DMS 273 (cell line): ENCODE results near the gene SNX32.

Source experiments
- DNase-seq: peaks from one replicate; lab custom pipeline; 2025; ENCODE audit not compliant: unreplicated experiment; lab: John Stamatoyannopoulos, UW

SNX32 gene

DNA sequence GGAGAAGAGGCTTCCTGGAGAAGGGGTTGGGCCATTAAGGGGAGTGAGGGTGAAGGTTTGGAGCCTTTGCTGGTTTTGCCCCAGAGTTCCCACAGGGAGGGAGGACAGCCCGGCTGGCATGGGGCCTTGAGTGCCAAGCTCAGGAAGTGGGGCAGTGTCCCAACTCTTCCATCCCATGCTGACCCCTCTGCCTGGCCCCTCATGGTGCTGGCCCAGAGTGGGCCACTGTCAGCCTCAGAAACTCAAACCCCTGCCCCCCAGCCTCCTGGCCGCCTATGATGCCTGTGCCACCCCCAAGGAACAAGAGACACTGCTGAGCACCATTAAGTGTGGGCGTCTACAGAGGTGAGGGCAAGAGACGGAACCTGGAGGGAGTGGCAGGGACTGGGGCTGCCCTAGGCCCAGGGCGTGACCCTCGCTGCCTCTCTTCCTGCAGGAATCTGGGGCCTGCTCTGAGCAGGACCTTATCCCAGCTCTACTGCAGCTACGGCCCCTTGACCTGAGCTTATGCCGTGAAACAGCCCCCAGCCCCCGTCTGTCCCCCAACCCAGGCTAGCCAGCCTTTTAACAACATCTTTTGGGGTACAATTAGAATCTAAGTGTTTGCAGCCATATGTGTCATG is 31.9 kb downstream of the SNX32 start:
- no peak for DNase-seq

DNA sequence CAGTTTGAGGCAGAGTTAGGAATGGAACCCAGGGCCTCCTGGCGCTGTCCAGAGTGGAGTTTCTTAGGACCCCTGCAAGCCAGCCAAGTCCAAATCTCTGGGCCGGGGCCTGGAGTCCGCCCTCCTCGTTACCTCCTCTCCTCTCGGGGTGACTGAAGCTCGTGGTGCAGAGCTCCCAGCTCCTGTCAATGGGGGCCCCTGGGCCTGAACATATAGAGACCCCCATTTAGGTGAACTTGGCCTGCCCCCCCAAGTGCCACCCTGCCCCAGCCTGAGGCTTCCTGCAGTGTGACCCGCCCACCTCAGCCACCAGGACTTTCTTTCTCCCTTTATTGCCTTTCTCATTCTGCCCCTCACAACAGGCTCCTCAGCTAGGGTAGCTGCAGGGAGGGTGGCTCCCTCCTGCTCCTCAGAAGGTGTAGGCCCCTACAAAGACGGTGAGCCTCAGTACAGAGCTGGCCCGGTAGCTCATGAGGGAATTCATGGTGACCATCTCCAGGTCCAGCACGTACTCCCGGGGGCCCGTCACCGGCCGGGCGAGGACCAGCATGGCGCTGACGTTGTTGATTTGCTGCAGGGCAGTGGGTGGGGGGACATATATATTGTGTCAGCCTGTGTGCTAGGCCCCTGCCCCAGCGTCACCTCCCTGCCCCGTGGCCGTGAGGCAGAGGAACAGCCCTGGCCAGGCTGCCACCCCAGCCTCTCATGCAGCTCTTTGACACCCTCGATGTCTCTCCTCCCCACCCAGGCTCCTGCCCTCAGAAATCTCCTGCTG is 32.9 kb downstream of the SNX32 start:
- no peak for DNase-seq

DNA sequence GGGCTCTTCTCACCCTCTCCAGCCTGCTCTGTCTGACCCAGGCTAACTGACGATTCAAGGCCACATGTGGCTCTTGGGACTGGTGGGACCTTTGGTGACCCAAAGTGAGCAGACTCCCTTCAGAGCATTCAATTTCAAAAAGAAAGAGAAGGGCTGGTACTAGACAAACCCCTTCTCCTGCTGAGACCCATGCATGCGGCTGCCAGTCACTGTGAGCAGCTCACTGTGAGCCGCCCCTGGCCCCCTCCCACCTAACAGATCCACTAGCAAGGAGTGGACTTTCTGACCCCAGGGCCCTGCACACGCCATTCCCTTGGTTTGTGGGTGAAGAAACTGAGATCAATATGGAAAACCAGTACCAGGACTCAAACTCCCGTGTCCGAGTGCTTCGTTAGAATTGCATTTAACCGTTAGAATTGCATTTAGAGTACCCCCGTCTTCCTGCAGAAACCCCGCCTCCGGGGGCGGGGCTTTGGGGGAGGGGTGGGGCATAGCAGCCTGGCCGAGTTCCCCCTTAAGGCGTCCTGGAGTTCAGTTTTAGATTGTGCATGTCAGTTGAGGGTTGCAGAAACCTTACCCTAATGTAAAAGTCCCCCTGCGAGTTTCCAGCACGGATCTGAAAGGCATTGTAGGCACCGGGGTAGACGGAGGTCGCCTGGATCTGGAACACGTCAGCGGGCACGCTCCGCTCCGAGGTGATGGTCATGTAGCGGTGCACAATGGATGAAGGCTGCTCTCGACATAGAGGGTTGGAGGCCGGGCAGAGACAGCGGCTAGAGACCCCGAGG is 33.7 kb downstream of the SNX32 start:
- DNase-seq = no peak

DNA sequence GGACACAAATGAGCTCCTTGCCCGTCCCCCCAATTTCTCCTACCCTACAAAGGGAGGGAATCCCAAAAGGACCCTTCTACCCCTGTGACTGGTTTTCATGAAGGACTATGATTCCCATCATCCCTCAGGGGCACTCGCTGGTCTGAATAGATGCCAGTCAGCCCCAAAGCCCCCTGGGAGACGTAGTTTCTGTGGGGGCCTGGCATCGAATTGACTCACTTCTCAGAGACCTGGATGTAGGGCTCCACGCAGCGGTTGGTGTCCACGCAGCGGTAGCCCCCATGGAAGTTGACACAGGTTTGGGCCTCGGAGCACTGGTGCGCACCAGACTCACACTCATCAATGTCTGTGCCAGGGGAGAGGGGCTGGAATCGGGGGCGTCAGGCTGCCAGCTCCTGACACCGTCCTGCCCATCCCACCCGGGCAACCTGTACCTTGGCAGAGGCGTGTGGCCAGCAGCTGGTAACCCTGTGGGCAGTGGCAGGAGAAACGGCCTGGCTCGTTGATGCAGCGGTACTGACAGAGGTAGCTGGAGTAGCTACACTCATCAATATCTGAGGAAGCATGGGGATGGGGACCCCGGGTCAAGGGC is 34.4 kb downstream of the SNX32 start:
- DNase-seq = peak; percentile 60

DNA sequence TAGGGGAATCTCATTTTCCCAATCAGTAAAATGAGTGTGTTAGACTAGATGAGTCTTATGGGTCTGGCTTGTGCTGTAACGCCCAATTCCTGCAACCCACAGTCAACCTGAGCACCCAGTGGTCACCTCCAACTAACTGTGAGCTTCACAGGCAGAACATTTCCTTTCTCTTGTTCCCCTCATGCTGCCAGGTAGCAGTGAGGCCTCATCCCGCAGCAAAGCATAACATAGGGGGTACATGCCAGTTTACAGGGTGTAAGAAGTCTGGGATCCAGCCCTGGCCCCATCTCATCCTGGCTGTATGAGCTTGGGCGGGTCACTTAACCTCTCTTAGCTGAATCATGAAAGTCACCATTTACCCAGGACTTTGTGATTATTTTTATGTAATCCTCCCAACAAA is 35.1 kb downstream of the SNX32 start:
- DNase-seq = no peak

DNA sequence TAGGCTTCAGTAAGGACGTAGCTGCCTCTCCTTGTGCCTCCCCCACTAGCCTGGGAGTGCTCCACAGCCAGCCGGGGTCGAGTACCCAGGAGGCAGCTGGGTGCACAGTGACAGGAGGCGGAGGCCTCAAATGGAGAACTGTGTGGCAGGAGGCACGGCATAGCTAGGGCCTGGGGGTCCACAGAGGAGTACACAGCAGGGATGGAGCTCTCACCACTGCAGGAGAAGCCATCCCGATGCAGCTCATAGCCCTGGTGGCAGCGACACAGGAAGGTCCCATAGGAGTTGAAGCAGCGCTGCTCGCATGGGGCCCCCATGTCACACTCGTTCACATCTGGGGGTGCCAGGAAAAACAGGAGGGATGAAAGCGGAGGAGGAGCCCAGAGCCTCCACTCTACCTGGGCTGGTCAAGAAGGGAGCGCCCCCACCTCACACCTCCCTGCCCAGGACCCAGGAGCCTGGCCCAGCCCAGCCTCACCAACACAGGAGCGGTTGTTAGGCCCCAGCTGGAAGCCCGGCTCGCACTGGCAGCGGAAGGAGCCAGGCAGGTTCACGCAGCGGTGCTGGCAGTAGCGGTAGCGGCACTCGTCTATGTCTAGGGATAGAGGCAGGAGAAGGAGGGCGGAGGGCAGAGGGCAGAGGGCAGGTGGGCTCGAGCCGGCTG is 36.0 kb downstream of the SNX32 start:
- no peak for DNase-seq

DNA sequence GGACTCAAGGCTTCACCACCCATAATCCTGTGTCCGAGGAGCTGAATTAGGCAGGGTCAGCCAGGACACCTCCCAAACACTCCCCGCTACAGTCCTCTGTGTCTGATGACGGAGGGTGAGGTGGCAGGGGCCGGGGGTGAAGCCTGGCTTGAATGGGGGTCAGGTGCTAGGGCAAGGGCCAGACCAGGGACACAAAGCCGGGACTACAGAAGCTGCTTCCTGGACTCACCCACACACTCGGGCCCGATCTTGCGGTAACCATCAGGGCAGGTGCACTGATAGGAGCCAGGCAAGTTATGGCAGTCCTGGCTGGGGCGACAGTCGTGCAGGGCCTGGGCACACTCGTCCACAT is 36.5 kb downstream of the SNX32 start:
- DNase-seq = no peak

DNA sequence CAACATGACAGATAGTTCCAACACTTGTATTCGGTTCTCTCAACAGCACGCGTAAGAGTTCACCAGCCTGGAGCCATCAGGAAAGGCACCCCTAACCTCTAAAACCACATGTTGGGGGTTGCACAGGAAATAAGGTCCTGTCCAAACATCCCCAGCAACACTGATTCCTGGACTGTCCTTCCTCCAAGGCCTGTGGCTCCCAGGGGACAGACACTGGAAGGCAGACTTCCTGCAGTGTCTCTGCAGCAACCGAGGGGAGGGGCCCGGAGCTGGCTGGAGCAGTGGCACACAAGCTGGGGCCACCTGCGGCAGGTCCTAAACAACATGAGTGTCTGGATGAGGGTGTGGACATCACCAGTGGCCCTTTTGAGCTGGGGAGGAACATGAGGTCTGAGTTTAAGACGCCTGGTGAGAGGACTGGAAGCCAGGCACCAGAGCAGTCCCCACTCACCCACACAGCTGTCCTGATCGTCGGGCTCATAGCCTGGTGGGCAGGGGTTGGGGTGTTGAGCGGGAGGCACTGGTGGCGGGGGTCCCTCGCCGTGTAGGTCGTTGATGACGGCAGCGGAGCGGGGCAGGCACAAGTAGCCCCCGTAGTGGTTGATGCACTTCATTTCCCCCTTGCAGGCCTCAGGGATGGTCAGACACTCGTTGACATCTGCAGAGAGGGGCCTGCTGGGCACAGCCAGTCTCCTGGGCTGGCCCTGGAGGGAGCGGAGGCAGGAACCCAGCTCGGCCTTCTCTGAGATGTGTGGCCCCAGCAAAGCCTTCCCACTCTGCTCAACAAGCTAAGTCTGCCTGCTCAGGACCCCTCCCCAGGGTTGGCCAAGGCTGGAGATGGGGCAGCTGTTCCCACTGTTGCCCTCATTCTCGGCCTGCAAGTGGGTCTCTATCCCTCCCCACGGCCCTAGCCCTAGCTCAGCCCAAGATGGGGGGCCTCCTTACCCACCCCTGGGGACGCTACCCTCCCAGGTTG is 37.2 kb downstream of the SNX32 start:
- no peak for DNase-seq

DNA sequence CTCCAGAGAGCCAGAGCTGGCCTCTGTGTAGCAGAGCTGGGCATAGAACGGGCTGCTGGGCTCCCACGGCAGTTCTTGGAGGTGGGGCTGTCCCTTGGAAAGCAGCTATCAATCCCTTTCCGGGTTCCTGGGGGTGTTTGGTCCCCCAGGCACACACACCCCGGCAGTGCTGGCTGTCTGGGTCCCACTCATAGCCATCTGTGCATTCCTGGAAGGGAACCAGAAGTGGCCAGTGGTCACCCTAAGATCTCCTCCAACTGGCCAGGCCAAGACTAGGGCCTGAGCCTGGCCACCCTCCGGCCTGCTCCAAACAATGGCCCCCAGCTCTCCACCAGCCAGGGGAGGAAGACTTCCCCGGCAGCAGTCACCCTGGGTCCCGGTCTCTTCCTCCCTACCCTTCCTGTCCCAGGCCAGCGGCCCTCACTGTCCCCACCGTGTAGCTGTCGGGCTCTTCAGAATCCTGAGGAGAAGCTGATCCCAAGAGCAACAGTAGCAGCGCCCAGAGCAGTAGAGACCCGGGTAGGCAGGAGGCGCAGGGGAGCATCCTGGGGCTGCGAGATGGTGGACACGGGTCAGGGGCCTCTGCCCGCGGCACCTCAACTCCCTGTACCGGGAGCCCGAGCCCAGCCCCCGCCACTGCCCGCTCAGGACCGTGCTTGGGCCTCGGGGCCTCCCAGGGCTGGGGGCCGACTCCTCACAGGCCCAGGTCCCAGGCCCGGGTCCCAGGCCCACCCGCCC is 38.2 kb downstream of the SNX32 start:
- no peak for DNase-seq

DNA sequence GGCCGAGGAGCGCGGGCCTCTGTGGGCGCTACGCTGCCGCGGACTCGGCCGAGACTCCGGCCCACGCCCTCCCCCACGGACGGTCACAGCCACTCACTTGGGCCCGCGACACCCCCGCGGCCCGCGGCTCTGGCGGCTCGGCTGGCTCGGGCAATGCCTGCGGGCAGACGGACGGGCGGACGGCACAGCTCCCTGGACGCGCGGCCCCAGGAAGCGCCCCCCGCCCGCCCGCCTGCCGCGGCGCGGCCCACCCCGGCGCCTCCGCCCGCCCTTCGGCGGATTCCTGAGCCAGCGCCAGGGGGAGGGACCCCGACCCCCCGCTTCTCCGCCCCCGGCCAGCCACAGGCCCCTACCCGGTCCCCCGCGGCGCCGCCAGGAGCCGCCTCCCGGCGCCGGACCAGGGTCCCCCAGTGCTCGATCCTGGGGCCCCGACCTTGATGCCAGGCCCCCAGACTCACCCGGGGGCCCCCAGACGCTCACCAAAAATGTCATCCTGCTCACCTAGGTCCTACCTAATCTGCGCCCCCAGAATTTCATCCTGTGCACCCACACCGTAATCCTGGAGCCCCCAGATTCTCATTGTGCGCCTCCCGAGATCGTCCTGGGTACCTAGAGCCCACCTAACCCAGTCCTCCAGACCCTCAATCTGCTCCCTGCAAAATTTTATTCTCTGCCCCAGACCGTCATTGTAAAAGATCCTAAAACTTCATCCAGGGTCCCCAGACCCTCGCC is 39.0 kb downstream of the SNX32 start, which contains the start of gene EFEMP2:
EFEMP2 (minus strand) TSS at position 215 of the 732 bp plus-strand sequence. CDS start 446 bp downstream, outside the sequence.
- no peak for DNase-seq

DNA sequence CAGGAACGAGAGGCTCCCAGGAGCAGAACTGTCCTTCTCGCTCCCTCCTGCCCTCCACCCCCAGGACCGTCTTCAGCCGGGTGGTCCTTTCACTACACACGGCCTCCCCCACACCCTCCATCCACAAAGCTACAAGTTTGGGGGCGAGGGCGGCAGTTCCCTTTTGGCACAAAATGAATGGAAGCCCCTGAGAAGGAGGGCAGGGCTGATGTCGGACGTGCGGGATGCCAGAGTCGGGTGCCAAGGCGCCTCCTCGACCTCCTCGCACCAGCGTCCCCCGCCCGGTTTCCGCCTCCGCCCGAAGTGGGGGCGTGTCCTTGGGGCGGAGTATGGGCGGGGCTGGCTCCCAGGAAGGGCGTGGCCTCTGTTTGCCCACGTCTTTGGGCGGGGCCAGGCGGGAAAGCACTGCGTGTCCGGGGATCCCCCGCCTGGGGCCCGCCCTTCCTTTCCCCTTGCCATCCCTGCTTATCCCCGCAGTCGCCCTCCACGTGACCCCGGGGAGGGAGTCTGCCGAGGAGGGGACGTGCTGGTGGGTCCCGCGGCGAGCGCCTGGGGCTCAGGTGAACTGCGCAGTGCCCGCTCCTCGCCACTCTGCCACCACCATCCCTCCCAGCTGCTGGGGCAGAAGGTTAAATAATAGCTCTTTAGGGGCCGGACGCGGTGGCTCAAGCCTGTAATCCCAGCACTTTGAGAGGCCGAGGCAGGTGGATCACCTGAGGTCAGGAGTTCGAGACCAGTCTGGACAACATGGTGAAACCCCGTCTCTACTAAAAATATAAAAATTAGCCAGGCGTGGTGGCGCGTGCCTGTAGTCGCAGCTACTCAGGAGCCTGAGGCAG is 39.8 kb downstream of the SNX32 start:
- DNase-seq = peak; percentile 94

DNA sequence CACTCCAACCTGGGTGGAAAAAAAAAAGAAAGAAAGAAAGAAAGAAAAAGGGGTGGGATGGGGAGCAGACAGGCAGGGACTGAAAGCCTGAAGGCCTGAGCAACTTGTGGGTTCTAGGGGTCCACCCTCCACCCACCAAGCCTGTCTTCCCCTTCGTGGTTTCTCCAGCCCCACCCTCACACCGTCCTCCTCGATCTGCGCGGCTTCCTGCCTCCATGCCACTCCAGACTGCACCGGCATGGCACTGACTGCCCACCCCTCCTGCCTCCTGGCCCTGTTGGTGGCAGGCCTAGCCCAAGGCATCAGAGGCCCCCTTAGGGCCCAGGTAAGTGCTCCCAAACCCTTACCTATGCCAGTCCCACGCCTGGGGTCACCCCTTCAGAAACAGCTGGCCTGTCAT is 45.9 kb downstream of the SNX32 start, which contains the start of gene CTSW:
CTSW (plus strand) TSS at position 221 of the 400 bp plus-strand sequence; CDS start at position 239, 18 bp downstream.
- DNase-seq = no peak

DNA sequence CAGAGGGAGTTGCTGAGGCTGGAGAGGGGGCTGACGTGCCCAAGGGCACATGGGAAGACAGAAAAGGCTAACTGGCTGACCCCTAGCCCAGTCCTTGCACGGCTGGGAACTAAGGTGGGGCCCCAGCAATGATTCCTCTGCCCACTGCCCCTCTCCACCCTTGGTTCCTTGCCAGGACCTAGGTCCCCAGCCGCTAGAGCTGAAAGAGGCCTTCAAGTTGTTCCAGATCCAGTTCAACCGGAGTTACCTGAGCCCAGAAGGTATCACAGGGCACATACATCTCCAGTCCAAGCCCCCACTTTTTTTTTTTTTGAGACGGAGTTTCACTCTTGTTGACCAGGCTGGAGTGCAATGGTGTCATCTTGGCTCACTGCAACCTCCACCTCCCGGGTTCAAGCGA is 46.3 kb downstream of the SNX32 start:
- DNase-seq = no peak

DNA sequence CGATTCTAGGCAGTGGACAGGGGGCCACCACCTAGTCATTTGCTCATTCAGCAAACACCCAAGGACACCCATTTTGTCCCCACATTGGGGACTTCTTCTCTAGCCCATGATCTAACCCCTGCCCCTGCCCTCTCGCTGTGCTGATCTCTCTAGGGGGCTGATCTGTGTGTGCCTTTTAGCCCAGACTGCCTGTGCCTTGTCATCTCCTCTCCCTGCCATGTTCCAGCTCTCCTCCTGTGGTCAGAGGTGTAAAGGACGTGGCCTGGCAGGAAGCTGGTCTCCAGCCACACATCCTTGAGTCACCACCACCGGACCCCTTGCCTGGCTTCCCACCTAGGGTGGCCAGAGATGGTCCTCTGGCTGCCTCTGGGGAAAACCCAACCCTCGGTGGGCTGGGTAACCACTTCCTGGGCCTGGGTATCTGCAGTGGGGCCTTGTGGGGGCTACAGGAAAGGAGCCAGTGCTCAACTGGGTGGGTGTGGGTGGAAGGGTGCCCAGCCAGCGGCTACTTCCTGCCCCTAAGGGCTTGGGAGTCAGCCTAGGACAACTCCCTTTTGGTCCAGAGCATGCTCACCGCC is 47.2 kb downstream of the SNX32 start:
- no peak for DNase-seq

DNA sequence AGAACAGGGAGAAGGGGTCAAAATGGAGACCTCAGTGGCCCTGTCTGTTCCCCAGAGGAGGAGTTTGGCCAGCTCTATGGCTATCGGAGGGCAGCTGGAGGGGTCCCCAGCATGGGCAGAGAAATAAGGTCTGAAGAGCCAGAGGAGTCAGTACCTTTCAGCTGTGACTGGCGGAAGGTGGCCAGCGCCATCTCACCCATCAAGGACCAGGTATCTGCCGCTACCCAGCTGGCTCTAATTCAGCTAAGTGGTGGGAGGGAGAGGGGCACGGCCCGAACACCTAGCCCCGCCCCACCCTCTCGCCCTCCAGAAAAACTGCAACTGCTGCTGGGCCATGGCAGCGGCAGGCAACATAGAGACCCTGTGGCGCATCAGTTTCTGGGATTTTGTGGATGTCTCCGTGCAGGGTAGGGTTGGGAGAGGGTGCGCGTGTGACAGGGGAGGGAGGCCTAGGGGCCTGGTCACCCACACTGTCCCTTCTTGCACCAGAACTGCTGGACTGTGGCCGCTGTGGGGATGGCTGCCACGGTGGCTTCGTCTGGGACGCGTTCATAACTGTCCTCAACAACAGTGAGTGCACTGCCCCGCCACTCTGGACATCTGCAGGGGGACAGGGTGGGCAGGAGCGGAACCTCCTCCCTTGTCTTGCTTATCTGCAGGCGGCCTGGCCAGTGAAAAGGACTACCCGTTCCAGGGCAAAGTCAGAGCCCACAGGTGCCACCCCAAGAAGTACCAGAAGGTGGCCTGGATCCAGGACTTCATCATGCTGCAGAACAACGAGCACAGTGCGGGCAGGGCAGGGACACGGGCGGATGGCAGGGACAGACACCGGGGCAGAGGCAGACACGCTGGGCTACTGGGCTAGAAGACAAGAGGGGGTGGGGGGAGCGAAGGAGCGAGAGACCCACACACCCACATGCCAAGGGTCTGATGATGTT is 48.6 kb downstream of the SNX32 start:
- DNase-seq = no peak
